GM15510 (cell line): ENCODE data around the gene LRP1B.

ENCODE experiments used
- POLR2A ChIP-seq: IDR thresholded peaks from 3 replicates; pipeline ENCODE4 v1.6.1; 2011; ENCODE audit warnings: borderline replicate concordance; ENCODE audit not compliant: insufficient read length; ENCODE audit errors: extremely low read depth

LRP1B gene

DNA sequence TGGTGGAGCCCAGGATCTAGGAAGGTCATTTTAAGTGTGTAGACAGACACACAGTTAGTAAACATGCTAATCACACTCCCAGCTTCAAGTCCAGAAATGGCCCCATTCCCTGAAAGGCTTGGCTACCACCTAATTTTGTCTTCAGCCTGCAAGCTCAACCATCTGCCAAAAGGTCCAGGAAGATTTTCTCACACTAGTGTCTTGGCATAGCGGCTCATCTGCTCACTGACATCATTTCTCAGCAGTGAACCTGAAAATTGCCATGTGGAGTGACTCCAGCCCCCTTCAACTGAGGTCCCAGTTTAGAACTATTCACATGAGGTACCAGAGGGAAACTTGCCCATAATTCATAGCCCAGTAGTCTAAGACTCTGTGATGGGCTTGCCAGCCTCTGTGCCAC is 748.9 kb downstream of the LRP1B start:
- TF ChIP-seq POLR2A, result no peak

GRCh38 chr2:141380008-141380979 is 750.5 kb downstream of the LRP1B start:
- TF ChIP-seq POLR2A, result no peak

- no peak for TF ChIP-seq POLR2A
Measured at GRCh38 chr2:141364821-141365220, 766.0 kb downstream of the LRP1B start.

GRCh38 chr2:141362311-141362710 is 768.5 kb downstream of the LRP1B start:
- TF ChIP-seq POLR2A, result no peak

- no peak for TF ChIP-seq POLR2A
Measured at GRCh38 chr2:141348481-141348880, 782.3 kb downstream of the LRP1B start.

DNA sequence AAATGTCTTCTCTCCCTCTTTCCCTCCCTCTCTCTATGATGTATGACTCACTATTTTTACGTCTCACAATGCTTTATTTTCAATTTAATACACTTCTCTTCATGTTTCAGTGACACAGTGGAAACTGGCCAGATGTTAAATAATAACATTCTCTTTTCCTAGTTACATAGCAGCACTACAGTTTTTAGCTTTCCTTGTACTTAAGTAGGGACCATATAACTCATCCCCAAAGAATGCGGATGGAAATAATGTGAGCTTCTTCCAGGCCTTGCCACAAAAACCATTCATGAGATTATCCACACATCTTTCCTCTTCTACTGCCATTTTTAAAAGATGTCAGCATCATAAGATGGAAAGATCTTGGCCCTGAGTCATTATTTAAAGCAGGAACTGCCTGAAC is 789.4 kb downstream of the LRP1B start:
- no peak for TF ChIP-seq POLR2A

DNA sequence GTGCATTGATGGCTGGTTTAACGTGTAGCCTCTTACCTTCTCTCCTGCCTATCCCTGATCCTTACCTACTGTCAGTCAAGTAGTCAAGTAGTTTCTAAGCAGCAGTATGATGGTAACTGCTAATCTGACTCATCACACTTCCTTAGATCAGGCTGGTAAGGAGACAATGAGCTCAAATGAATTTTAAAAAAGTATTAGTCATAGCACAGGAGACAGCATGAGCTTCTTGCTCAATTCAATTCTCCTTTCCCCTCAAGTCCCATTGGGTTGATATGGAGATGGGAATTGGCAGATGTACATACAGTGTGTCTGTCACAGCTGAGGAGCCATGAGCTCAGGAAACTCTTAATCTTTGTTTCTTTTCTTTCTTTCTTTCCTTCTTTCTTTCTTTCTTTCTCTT is 799.7 kb downstream of the LRP1B start:
- no peak for TF ChIP-seq POLR2A

- TF ChIP-seq POLR2A, result no peak
Measured at GRCh38 chr2:141329964-141330363, 800.9 kb downstream of the LRP1B start.

GRCh38 chr2:141323571-141323970 is 807.2 kb downstream of the LRP1B start:
- no peak for TF ChIP-seq POLR2A

- no peak for TF ChIP-seq POLR2A
Measured at GRCh38 chr2:141317986-141318385, 812.8 kb downstream of the LRP1B start.

DNA sequence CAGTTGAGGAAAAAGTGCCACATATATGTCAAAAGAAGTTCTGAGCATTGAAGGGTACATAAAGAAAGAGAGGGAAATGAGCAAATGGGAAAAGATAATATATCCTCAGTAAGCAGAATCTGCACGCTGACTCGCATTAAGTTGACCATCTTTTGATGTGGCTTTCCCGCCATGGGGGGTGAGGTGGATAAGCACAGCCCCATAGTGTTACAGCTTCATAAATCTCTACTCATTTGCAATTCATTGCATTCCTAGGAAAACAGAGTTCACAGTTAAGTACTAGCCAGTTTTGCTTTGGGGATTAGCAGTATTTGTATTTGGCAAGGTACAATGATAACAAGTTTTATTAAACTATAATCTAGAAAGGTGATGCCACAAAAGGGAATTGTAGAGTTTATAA is 814.2 kb downstream of the LRP1B start:
- no peak for TF ChIP-seq POLR2A

DNA sequence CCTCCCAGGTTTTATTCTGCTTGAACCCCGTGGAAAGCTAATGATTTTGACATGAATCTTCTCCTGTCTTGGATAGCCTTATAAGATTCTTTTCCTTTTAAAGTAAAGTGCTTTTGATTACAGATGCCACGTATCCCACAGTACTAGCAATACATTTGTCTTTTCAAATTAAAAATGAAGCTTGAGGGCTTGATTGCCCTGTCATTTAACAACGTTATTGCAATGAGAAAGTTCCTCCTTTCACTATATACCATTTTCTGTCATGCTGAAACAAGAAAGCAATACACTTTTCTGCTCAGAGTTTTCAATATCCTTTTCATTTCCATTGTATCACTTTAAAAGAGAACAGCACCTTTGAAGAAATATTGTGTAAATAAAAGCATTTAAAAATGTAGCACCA is 814.7 kb downstream of the LRP1B start:
- TF ChIP-seq POLR2A, result no peak

DNA sequence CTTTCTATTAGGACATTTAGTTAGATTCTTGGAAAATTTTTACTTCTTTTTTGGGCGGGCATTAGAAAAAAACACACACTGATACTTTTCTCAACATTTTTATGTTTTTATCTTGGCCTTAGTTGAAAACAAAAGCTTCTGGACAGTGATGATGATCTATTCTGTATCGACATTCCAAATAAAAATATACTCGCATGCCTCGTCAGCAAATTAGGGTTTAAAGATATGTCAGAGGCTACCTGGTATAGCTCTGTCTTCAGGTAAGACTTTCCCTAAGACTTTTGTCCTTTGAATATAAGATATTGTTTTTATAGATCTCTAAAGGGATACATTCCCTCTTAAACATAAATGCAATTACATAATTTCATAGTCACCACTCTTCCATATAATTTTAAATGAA is 816.8 kb downstream of the LRP1B start:
- no peak for TF ChIP-seq POLR2A

DNA sequence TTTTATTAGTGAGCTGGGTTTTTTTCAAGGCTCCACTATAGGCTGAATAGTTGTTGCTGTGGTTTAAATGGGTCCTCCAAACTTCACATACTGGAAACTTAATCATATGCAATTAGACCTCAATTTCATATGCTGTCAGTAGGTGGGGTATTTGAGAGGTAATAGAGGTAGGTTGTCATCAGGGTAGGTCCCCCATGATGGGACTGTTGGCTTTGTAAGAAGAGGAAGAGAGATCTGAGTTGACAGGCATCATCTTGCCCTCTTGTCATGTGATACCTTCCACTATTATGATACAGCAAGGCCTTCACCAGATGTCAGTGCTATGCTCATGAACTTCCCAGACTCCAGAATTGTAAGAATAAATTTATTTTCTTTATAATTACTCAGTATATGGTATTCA is 819.4 kb downstream of the LRP1B start:
- no peak for TF ChIP-seq POLR2A

DNA sequence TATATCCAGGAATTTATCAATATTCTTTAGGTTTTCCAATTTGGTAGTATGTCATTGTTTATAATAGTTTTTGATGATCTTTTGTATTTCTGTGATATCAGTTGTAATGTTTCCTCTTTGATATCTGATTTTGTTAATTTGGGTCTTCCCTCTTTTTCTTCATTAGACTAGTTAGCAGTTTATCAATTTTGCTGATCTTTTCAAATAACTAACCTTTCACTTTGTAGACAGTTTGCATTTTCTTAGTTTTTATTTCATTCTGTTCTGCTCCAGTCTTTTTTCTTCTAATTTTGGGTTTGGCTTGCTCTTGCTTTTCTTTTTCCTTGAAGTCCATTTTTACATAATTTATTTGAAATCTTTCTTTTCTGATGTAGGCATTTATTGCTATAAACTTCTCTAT is 824.4 kb downstream of the LRP1B start:
- no peak for TF ChIP-seq POLR2A

- TF ChIP-seq POLR2A, result no peak
Measured at GRCh38 chr2:141301551-141301950, 829.3 kb downstream of the LRP1B start.

- TF ChIP-seq POLR2A, result no peak
Measured at GRCh38 chr2:141280037-141280436, 850.8 kb downstream of the LRP1B start.

DNA sequence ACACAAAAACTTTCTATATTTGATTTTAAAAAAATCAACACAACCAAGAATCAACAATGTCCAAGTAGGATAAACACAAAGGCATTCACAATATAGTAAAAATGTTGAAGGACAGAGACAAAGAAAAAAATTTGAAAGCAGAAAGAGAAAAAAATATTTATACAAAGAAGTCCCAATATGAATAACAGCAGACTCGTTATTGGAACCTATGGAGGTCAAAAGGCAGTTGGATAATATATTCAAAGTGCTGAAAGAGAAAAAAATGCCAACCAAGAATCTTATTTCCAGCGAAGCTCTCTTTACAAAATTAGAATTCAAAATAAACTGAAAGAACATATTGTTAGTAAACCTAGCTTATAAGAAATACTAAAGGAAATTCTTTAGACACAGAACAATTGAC is 859.5 kb downstream of the LRP1B start:
- no peak for TF ChIP-seq POLR2A

DNA sequence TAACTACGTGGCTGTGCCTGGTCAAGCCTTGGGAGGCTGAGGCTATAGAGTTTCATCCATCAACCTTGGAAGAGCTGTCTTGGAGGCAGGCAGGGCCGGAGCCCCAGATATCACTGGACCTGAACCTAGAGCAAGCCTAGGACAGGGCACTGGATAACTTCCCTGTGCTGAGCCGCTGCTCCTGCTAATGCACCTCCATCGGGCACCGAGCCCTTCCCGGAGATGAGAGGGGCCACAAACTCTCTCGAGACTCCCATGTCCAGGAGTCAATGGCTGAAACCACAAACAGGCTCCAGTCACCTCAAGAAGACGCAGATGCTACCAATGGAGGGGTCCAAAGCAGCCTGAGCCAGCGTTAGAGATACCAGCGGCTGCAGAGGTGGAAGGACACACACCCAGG is 866.0 kb downstream of the LRP1B start:
- TF ChIP-seq POLR2A, result no peak
